T-helper 2 cell treated with Interferon-gamma antibody and Interleukin-4, amounts not matched to agents 100 ng/mL and 5 ng/mL, for 36 hours (primary cell): Measurements from ENCODE around the gene CLIC3. TPM values are rescaled to one million over a fixed set of nuclear protein-coding genes. Genes with fewer than 3 reads are reported as not detected.
"Not testable (repeated sequence)": the region's sequence is repeated elsewhere in the genome, so short reads cannot be mapped to it uniquely, and the experiment has no call there.

Experiments
- intact Hi-C: fragments of 100-400 bp; cut with micrococcal nuclease; formaldehyde crosslinking; loops from one replicate; pipeline ENCODE4 v1.15.1; 2023
- total RNA-seq: library from RNA; stranded (reverse); gene quantifications from 2 replicates; pipeline ENCODE4 v1.2.3, GENCODE V29; 2022

The CLIC3 gene
- total RNA-seq, 1 donor from 2014 or later: 0.91 TPM

DNA sequence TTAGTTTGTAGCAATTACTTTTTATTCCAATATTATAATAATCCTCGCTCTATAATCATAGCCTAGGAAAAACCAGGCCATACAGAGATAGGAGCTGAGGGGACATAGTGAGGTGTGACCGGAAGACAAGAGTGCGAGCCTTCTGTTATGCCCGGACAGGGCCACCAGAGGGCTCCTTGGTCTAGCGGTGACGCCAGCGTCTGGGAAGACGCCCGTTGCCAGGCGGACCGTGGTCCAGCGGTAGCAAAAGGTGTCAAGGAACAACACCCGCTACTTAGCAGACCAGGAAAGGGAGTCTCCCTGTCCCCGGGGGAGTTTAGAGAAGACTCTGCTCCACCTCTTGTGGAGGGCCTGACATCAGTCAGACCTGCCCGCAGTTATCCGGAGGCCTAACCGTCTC is 7.9 kb upstream of the CLIC3 start:
- intact Hi-C loops: not testable (repeated sequence)

DNA sequence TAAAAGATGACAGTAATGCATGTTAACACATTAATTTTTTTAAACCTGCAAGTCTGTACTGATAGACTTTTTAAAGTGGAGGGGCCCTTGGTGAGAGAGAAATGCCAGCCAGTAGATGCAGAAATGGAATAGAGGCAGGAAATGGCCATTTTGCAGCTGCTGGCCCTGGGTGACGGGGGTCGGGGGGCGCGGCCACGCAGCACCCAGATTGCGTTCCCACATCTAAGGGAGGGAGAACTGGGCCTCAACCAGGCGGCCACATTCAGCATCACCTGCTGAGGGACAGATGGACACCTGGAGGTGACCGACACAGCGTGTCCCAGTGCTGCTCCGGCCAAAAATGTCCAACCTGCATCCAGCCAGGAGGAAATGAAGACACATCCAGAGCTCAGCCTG is 6.3 kb upstream of the CLIC3 start:
- intact Hi-C loops: no loop called here

GRCh38 chr9:137001857-137002645 is 5.7 kb upstream of the CLIC3 start:
- intact Hi-C loops: no loop called here

- intact Hi-C loops: no loop called here
Measured at GRCh38 chr9:137000177-137000930, 4.0 kb upstream of the CLIC3 start.

DNA sequence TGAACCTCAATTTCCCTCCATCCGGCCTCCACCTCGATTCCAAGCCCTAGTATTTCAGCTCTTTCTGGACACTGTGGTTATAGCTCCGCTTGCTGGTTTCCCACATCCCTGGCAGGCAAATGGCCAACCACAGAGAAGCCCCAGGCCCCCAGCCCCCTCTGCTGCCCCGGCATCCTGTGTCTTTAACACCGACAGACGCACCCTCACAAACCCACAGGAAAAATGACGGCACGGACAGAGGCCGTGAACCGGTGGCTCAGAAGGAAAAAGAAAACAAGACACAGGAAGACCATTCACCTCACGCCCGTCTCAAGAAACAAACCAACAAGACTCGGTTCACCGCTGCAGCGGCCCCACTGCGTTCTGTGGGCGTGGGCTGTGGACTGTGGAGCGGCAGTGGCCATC is 1.5 kb upstream of the CLIC3 start:
- intact Hi-C loops: no loop called here

- intact Hi-C loops: no loop called here
Measured at GRCh38 chr9:136997371-136997770, 1.0 kb upstream of the CLIC3 start.

DNA sequence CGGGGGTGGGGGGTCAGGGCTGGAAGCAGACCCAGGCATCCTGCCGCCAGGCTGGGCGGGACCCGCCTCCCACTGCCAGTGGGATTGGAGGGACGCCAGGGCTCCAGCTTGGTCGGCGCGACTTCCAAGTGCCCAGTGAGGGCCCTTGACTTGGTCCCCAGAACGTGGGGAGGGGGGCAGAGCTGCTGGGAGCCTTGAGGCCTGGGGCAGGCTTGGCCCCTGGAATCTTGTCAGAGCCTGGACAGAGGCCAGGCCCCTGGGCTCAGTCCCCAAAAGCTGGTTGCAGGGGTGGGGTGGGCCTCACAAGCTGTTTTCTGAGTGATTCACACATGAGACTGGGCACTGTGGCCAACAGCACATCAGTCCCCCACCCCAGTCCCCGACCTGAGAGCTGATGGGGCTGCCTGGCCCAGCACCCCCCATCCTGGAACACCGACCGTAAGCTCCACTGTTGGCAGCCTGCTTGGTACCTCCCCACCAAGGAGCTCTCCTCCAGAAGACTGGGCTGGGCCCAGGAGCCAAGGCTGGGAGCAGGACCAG is 526 bp downstream of the CLIC3 start:
- intact Hi-C loops: no loop called here

DNA sequence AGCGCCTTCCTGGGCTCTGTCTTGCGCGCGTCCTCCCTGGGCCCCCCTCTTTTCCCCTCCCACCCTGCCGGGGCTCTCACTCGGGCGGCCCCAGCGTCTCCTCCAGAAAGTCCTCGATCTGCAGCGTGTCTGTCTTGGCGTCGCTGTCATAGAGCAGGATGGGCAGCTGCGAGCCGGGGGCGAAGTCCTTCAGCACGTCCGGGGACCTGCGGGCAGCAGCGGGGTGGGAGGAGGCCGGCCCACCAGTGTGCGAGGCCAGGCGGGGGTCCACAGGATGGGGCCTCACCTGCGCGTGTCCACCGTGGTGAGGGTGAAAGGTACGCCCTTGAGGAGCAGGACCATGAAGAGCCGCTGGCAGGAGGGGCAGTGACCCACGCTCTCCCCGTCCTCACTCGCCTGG is 1.0 kb downstream of the CLIC3 start:
- intact Hi-C loops: no loop called here

DNA sequence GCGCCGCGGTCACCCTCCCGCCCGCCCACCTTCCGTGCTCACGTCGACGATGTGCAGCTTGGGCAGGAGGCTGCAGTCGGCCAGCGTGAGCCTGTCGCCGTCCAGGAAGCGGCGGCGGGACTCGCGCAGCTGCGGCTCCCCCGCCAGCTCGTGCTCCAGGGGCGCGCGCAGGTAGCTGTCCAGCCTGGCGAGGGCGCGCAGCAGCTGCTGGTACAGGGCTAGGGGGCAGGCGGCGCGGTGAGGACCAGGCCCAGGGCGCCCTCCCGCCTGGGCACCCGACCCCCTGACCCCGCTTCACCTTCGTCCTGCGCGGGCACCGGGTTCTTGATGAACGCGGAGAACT is 1.5 kb downstream of the CLIC3 start:
- intact Hi-C loops: loop anchor here (5.0 kb wide), 1 partner anchor 148 kb away; the partner anchor contains the start of gene PHPT1

DNA sequence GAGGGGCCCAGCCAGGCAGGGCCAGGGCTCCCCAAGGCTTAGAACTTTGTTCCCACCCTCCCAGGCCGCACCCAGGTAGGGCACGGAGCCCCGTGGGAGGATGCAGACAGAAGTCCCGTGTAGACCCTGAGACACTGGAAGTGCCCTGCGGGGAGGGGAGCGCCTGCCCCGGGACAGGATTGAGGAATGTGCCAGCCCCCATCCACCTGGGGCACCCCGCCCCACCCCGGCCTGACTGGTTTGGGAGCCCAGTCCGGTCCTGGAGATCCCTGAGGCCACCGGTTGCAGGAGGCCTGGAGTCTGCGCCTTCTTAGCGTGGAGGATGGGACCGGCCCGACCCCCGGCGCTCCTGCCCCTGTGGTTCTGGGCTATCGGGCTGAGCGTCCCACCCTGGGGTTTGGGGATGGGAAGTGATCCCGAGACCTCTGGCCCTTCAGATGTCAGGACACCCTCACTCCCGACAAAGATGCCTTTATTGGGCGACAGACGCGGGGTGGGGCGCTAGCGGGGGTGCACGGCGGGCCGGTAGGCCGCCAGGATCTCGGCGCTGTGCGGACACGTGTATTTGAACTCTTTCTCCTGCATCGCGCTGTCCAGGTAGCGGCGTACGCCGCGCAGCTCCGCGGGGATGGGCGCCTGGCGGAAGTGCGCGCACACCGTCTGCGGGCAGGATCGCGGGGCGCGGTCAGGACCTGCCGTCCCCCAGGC is 2.0 kb downstream of the CLIC3 start:
- intact Hi-C loops: loop anchor here (5.0 kb wide), 1 partner anchor 147 kb away; the partner anchor contains the start of gene PHPT1

DNA sequence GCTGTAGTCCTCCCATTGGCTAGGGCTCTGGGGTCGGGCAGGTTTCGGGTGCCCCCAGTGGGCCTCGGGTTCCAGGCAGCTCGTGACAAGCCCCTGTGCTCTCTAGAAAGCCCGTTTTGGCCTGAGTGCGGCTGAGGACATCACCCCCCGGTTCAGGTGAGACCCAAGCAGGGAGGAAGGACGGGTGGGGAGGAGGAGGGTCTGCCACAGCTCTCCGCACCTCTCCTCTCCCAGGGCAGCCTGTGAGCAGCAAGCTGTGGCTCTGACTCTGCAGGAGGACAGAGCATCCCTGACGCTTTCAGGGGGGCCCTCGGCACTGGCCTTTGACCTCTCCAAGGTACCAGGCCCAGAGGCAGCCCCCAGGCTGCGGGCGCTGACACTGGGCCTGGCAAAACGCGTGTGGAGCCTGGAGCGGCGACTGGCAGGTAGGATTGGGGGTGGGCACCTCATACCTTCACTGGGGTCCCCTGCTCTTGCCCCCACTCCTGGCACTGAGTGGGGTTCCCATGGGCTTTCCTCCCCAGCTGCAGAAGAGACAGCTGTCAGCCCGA is 3.5 kb downstream of the CLIC3 start:
- intact Hi-C loops: loop anchor here (1.0 to 5.0 kb wide), 8 partner anchors 15 to 510 kb away; partner anchors contain the start of genes C8G, FBXW5, PHPT1 and SAPCD2

- intact Hi-C loops: loop anchor here (1.0 to 5.0 kb wide), 8 partner anchors 14 to 509 kb away; partner anchors contain the start of genes C8G, FBXW5, PHPT1 and SAPCD2
Measured at GRCh38 chr9:136991993-136992818, 4.2 kb downstream of the CLIC3 start, which contains the start of gene PAXX. TSS of gene PAXX (plus strand) at chr9:136992422. CDS start at chr9:136992444, 22 bp downstream.

GRCh38 chr9:136990242-136990911 is 6.0 kb downstream of the CLIC3 start:
- intact Hi-C loops: loop anchor here (5.0 kb wide), 1 partner anchor 143 kb away; the partner anchor contains the start of gene PHPT1

DNA sequence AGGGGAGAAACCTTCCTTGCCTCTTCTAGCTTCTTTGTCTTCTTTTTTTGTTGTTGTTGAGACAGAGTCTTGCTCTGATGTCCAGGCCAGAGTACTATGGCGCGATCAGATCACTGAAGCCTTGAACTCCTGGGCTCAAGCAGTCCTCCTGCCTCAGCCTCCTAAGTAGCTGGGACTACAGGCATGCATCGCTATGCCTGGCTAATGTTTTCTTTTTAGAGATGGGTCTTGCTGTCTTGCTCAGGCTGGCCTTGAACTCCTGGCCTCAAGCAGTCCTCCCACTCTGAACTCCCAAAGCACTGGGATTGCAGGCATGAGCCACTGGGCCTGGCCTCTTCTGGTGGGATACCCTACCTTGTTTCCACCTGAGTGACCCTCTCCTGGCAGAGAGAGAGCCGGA is 7.5 kb downstream of the CLIC3 start:
- intact Hi-C loops: no loop called here

- intact Hi-C loops: no loop called here
Measured at GRCh38 chr9:136985853-136986252, 10.5 kb downstream of the CLIC3 start.

GRCh38 chr9:136985027-136985602 is 11.3 kb downstream of the CLIC3 start:
- intact Hi-C loops: no loop called here

DNA sequence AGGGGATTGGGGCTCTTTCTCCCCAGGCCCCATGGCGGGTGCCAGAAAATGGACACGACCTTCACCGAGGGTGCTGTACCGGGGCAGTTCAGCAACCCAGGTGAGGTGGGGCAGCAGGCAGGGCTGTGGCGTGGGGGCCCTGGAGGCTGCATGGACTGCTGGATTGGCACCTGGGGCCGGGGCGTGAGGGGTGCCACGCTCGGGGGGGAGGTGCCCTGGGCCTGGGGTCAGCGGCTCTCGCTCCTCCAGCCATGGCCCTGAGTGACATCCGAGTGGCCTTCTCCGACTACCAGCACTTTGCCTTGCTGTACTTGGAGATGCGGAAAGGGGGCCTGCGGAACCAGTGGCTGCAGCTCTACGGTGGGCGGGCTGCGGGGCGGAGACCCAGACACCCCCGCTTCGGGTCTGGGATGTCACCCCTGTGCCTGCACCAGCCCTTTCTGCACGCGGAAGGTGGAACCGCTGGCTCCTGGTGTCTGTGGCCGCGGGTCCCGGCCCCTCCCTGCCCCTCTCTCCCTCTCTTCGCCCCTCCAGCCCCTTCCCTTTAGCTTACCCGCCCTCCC is 11.8 kb downstream of the CLIC3 start:
- intact Hi-C loops: no loop called here

GRCh38 chr9:136983656-136984314 is 12.6 kb downstream of the CLIC3 start:
- intact Hi-C loops: no loop called here
